Mesenchymal stem cell (in vitro differentiated cells and primary cell): Measurements from ENCODE around the gene MMP28.
A peak's percentile ranks its signal among the peaks of the same experiment; 100 is the strongest.

ENCODE experiments used
- DNase-seq: peaks from one replicate; pipeline ENCODE4 v3.0.0-alpha.2; 2013
- H2AFZ ChIP-seq: one replicate; pipeline ENCODE4 v1.6.1; 2013; ENCODE audit warnings: low read depth, mild to moderate bottlenecking, control low read depth, inconsistent platforms, low read length, moderate library complexity
- H2AK5ac ChIP-seq: 2 replicates; pipeline ENCODE4 v1.6.1; 2013; ENCODE audit warnings: low read length, moderate library complexity, mild to moderate bottlenecking, inconsistent platforms; ENCODE audit not compliant: severe bottlenecking
- H2BK120ac ChIP-seq: one replicate; pipeline ENCODE4 v1.6.1; 2013; ENCODE audit warnings: low read depth, mild to moderate bottlenecking, inconsistent platforms, low read length, moderate library complexity
- H2BK12ac ChIP-seq, 2 experiments: one replicate each; pipeline ENCODE4 v1.6.1; 2013; ENCODE audit warnings: inconsistent platforms in 2 of 2, low read length in 2 of 2, mild to moderate bottlenecking in 2 of 2, moderate library complexity in 2 of 2, control low read depth in 1 of 2
- H2BK15ac ChIP-seq: one replicate; pipeline ENCODE4 v1.6.1; 2013; ENCODE audit warnings: mild to moderate bottlenecking, low read depth, inconsistent platforms; ENCODE audit not compliant: poor library complexity, severe bottlenecking
- H2BK5ac ChIP-seq: 2 replicates; pipeline ENCODE4 v1.6.1; 2013; ENCODE audit warnings: low read depth, mild to moderate bottlenecking, low read length, control low read depth, inconsistent platforms; ENCODE audit not compliant: poor library complexity, severe bottlenecking
- H3K14ac ChIP-seq, 2 experiments: one replicate each; pipeline ENCODE4 v1.6.1; 2013; ENCODE audit warnings: inconsistent platforms in 2 of 2, low read length in 2 of 2, control low read depth in 1 of 2, mild to moderate bottlenecking in 1 of 2, moderate library complexity in 1 of 2
- H3K18ac ChIP-seq, 2 experiments: one replicate each; pipeline ENCODE4 v1.6.1; 2013; ENCODE audit warnings: inconsistent platforms in 2 of 2, low read length in 2 of 2, control low read depth in 1 of 2, low read depth in 1 of 2, mild to moderate bottlenecking in 1 of 2
- H3K23ac ChIP-seq, 2 experiments: one replicate each; pipeline ENCODE4 v1.6.1; 2013; ENCODE audit warnings: inconsistent platforms in 2 of 2, low read length in 2 of 2, mild to moderate bottlenecking in 2 of 2, moderate library complexity in 2 of 2, control low read depth in 1 of 2
- H3K27ac ChIP-seq: 2 replicates; pipeline ENCODE4 v1.5.1; 2013; ENCODE audit warnings: mild to moderate bottlenecking, moderate library complexity, low read length, control low read depth, inconsistent platforms; ENCODE audit not compliant: poor library complexity, severe bottlenecking
- H3K27me3 ChIP-seq, 2 experiments: 2 replicates each; pipeline versions ENCODE4 v1.6.1 to v1.7.0; 2013; ENCODE audit warnings: low read length in 2 of 2, mild to moderate bottlenecking in 2 of 2, moderate library complexity in 2 of 2, control low read depth in 1 of 2, inconsistent platforms in 1 of 2; ENCODE audit not compliant: control insufficient read depth in 1 of 2, insufficient read depth in 1 of 2
- H3K36me3 ChIP-seq, 2 experiments: 2 replicates each; pipeline versions ENCODE4 v1.6.1 to v1.7.0; 2013; ENCODE audit warnings: low read length in 2 of 2, control low read depth in 1 of 2, inconsistent platforms in 1 of 2, low read depth in 1 of 2, mild to moderate bottlenecking in 1 of 2; ENCODE audit not compliant: insufficient read depth in 2 of 2, control insufficient read depth in 1 of 2
- H3K4ac ChIP-seq, 2 experiments: one replicate each; pipeline ENCODE4 v1.6.1; 2013; ENCODE audit warnings: inconsistent platforms in 2 of 2, low read length in 2 of 2, mild to moderate bottlenecking in 2 of 2, moderate library complexity in 2 of 2, control low read depth in 1 of 2, low read depth in 1 of 2
- H3K4me1 ChIP-seq: 2 replicates; pipeline ENCODE4 v1.6.1; 2013; ENCODE audit warnings: low read depth, low read length, control low read depth; ENCODE audit not compliant: control insufficient read depth, insufficient read depth
- H3K4me2 ChIP-seq: 2 replicates; pipeline ENCODE4 v1.6.1; 2013; ENCODE audit warnings: low read length, mild to moderate bottlenecking, inconsistent platforms; ENCODE audit not compliant: poor library complexity, severe bottlenecking
- H3K4me3 ChIP-seq, 2 experiments: 2 replicates each; pipeline versions ENCODE4 v1.5.1 to v1.7.0; 2013; ENCODE audit warnings: low read length in 2 of 2, mild to moderate bottlenecking in 2 of 2, control low read depth in 1 of 2, low read depth in 1 of 2; ENCODE audit not compliant: insufficient read depth in 1 of 2
- H3K79me1 ChIP-seq: replicated peaks from 2 replicates; pipeline ENCODE4 v1.6.1; 2013; ENCODE audit warnings: mild to moderate bottlenecking, control low read depth, low read length, inconsistent platforms; ENCODE audit not compliant: poor library complexity, severe bottlenecking
- H3K9ac ChIP-seq: 2 replicates; pipeline ENCODE4 v1.7.0; 2013; ENCODE audit warnings: mild to moderate bottlenecking, low read length, moderate library complexity
- H3K9me3 ChIP-seq: 2 replicates; pipeline ENCODE4 v1.7.0; 2013; ENCODE audit warnings: mild to moderate bottlenecking, low read length; ENCODE audit not compliant: control insufficient read depth
- H4K8ac ChIP-seq: one replicate; pipeline ENCODE4 v1.6.1; 2013; ENCODE audit warnings: inconsistent platforms, mild to moderate bottlenecking, low read length, moderate library complexity
- H4K91ac ChIP-seq: one replicate; pipeline ENCODE4 v1.6.1; 2013; ENCODE audit warnings: mild to moderate bottlenecking, low read length, inconsistent platforms
- WGBS: methylation state at CpG from one replicate; pipeline ENCODE4 v1.1.7; 2013; ENCODE audit warnings: mixed read lengths; 5-methylcytosine and 5-hydroxymethylcytosine counted together

Gene MMP28

GRCh38 chr17:35765086-35765710 lies 30.2 kb downstream of the MMP28 start:
- Histone ChIP-seq H3K27ac (no peak overlapping the region), H3K4me3 (no peak overlapping the region), H3K4ac (no peak overlapping the region), H3K23ac (no peak overlapping the region), H2BK5ac (no peak overlapping the region), H2AFZ (no peak overlapping the region), H2BK15ac (no peak overlapping the region), H3K27me3 (peaks cover 33 to 77% of the 10 kb centered on the region in 2 experiments), H3K36me3 (no peaks in the 10 kb centered on the region), H3K9ac (no peak overlapping the region), H3K18ac (no peak overlapping the region), H3K9me3 (no peaks in the 10 kb centered on the region), H2AK5ac (no peak overlapping the region), H2BK120ac (no peak overlapping the region), H2BK12ac (no peak overlapping the region), H3K79me1 (no peaks in the 10 kb centered on the region), H3K14ac (no peak overlapping the region), H4K91ac (no peak overlapping the region), H4K8ac (no peak overlapping the region), H3K4me2 (no peak overlapping the region), H3K4me1 (peaks cover 16% of the 10 kb centered on the region)
- peak; percentile 12 for DNase-seq
- whole genome bisulfite sequencing, result 65% methylated on average over 11 of the region's 11 CpGs

GRCh38 chr17:35764123-35764991 lies 31.1 kb downstream of the MMP28 start:
- Histone ChIP-seq H2BK15ac (no peak overlapping the region), H3K9me3 (no peaks in the 10 kb centered on the region), H3K27me3 (peaks cover 35 to 77% of the 10 kb centered on the region in 2 experiments), H2AFZ (peak overlapping the region; percentile 78), H3K4me2 (peak overlapping the region; percentile 98), H2BK12ac (no peak overlapping the region), H2BK5ac (no peak overlapping the region), H3K14ac (no peak overlapping the region), H3K23ac (no peak overlapping the region), H3K4me1 (peaks cover 16% of the 10 kb centered on the region), H2BK120ac (no peak overlapping the region), H3K79me1 (no peaks in the 10 kb centered on the region), H3K4me3 (peak overlapping the region; percentile 53 to 66), H3K36me3 (no peaks in the 10 kb centered on the region), H3K9ac (peak overlapping the region; percentile 53), H3K27ac (no peak overlapping the region), H3K18ac (no peak overlapping the region), H2AK5ac (no peak overlapping the region), H4K91ac (no peak overlapping the region), H3K4ac (no peak overlapping the region), H4K8ac (no peak overlapping the region)
- peak; percentile 87 for DNase-seq
- 7% methylated on average over 65 of the region's 75 CpGs for WGBS

- Histone ChIP-seq H3K9me3 (no peaks in the 10 kb centered on the region), H3K27me3 (peaks cover 29 to 76% of the 10 kb centered on the region in 2 experiments), H3K9ac (peak overlapping the region; percentile 53), H3K79me1 (no peaks in the 10 kb centered on the region), H3K4me2 (peak overlapping the region; percentile 60), H3K14ac (no peak overlapping the region), H2AK5ac (no peak overlapping the region), H2BK12ac (no peak overlapping the region), H2BK120ac (no peak overlapping the region), H3K27ac (no peak overlapping the region), H2AFZ (no peak overlapping the region), H3K4me1 (peaks cover 16% of the 10 kb centered on the region), H4K91ac (no peak overlapping the region), H4K8ac (no peak overlapping the region), H3K23ac (no peak overlapping the region), H3K4me3 (peak overlapping the region; percentile 5 to 66), H3K18ac (no peak overlapping the region), H3K36me3 (no peaks in the 10 kb centered on the region), H2BK15ac (no peak overlapping the region), H3K4ac (no peak overlapping the region), H2BK5ac (no peak overlapping the region)
- 35% methylated on average over 16 of the region's 17 CpGs for WGBS
- no peak for DNase-seq
Measured at GRCh38 chr17:35763767-35764122, 31.7 kb downstream of the MMP28 start.

DNA sequence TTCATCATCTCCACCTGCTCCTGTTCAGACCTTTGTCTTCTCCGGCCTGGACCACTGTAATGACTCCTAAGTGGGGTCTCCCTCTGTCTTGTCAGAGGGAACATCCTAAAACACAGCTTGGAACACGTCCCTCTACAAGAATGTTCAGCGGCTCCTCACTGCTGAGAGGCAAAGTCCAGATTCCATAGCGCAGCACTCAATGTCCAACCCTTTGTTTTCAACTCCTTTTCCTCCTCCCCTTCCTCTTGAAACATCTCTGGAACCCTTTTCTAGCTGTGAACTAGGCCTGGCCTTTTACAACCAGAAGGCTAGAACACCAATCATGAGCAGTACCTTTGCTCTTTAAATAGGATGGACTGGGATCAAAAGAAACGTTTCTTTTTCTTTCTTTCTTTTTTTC lies 33.8 kb downstream of the MMP28 start:
- H3K79me1 ChIP-seq, result no peaks in the 10 kb centered on the region
- no peak overlapping the region for H2BK5ac ChIP-seq
- no peak overlapping the region for H3K4me2 ChIP-seq
- no peak overlapping the region for H3K18ac ChIP-seq
- DNase-seq, result no peak
- H3K9me3 ChIP-seq, result no peaks in the 10 kb centered on the region
- no peak overlapping the region for H3K27ac ChIP-seq
- peaks cover 13 to 62% of the 10 kb centered on the region in 2 experiments for H3K27me3 ChIP-seq
- H4K8ac ChIP-seq, result no peak overlapping the region
- H2AK5ac ChIP-seq, result no peak overlapping the region
- no peak overlapping the region for H3K23ac ChIP-seq
- H3K4ac ChIP-seq, result no peak overlapping the region
- no peak overlapping the region for H3K14ac ChIP-seq
- WGBS, result 93% methylated on average over 5 of the region's 5 CpGs
- no peak overlapping the region for H3K4me3 ChIP-seq
- peaks cover 16% of the 10 kb centered on the region for H3K4me1 ChIP-seq
- H2BK12ac ChIP-seq, result no peak overlapping the region
- H2BK120ac ChIP-seq, result no peak overlapping the region
- H3K9ac ChIP-seq, result no peak overlapping the region
- H3K36me3 ChIP-seq, result no peaks in the 10 kb centered on the region
- no peak overlapping the region for H4K91ac ChIP-seq
- no peak overlapping the region for H2AFZ ChIP-seq
- no peak overlapping the region for H2BK15ac ChIP-seq
